Medulla oblongata (tissue), 1 donor: ENCODE measurements around the gene CTPS1.

Experiments
- DNase-seq: peaks from one replicate; pipeline ENCODE4 v3.0.0-alpha.2; 2015; ENCODE audit errors: extremely low spot score

CTPS1 gene

GRCh38 chr1:41024953-41025352, 45.5 kb downstream of the CTPS1 start:
- no peak for DNase-seq

- no peak for DNase-seq
These were observed 46.7 kb downstream of the CTPS1 start for GRCh38 chr1:41025979-41026819.

GRCh38 chr1:41028034-41028642, 48.6 kb downstream of the CTPS1 start:
- DNase-seq, result no peak

- DNase-seq, result no peak
These were observed 51.5 kb downstream of the CTPS1 start for GRCh38 chr1:41030872-41031616.

- DNase-seq, result no peak
These were observed 52.7 kb downstream of the CTPS1 start for GRCh38 chr1:41032147-41032546.

GRCh38 chr1:41033272-41033671, 53.8 kb downstream of the CTPS1 start:
- no peak for DNase-seq

GRCh38 chr1:41037116-41037903, 57.8 kb downstream of the CTPS1 start:
- no peak for DNase-seq

- DNase-seq, result no peak
These were observed 58.6 kb downstream of the CTPS1 start for GRCh38 chr1:41038110-41038509.

GRCh38 chr1:41041614-41042270, 62.2 kb downstream of the CTPS1 start:
- peak; percentile 17 for DNase-seq

- DNase-seq, result no peak
These were observed 64.7 kb downstream of the CTPS1 start for GRCh38 chr1:41044187-41044586.

GRCh38 chr1:41045740-41046139, 66.2 kb downstream of the CTPS1 start:
- peak; percentile 48 for DNase-seq

- DNase-seq, result no peak
These were observed 66.9 kb downstream of the CTPS1 start for GRCh38 chr1:41046347-41046775.

GRCh38 chr1:41048540-41048939, 69.0 kb downstream of the CTPS1 start:
- DNase-seq, result no peak

- DNase-seq, result no peak
These were observed 71.5 kb downstream of the CTPS1 start for GRCh38 chr1:41051022-41051421.

- DNase-seq, result peak; percentile 39
These were observed 73.8 kb downstream of the CTPS1 start for GRCh38 chr1:41053316-41053715.

GRCh38 chr1:41056907-41057306, 77.4 kb downstream of the CTPS1 start:
- DNase-seq, result no peak
